T-helper 1 cell treated with Interleukin-12 subunit alpha and Interleukin-12 subunit beta and Interleukin-4 antibody, amounts not matched to agents 30 μg/mL and 1 μg/mL, for 36 hours (primary cell): ENCODE measurements around the gene GALNT18.

Experiments
- H3K27ac Mint-ChIP-seq: one replicate; pipeline ENCODE4 v1.8.0; 2021; ENCODE audit warnings: mild to moderate bottlenecking, mixed read lengths
- H3K27me3 Mint-ChIP-seq: one replicate; pipeline ENCODE4 v1.8.0; 2021; ENCODE audit warnings: low read depth, mixed read lengths
- H3K36me3 Mint-ChIP-seq: one replicate; pipeline ENCODE4 v1.8.0; 2021; ENCODE audit warnings: low read depth, mixed read lengths
- H3K4me1 Mint-ChIP-seq: one replicate; pipeline ENCODE4 v1.8.0; 2021; ENCODE audit warnings: low read depth, mixed read lengths
- H3K4me3 Mint-ChIP-seq: one replicate; pipeline ENCODE4 v1.8.0; 2021; ENCODE audit warnings: mild to moderate bottlenecking, moderate library complexity, mixed read lengths
- H3K9me3 Mint-ChIP-seq: one replicate; pipeline ENCODE4 v1.8.0; 2021; ENCODE audit warnings: mixed read lengths

Gene GALNT18

GRCh38 chr11:11621573-11622339 is at the start of gene GALNT18:
GALNT18 (minus strand) TSS chr11:11622005.
- Mint-ChIP-seq H3K4me1 (peaks cover 12% of the 10 kb centered on the region), H3K36me3 (no peaks in the 10 kb centered on the region), H3K9me3 (no peaks in the 10 kb centered on the region), H3K27me3 (peaks cover 68% of the 10 kb centered on the region), H3K4me3 (peak within 1 kb of the TSS; percentile 77), H3K27ac (peak within 1 kb of the TSS; percentile 3)

- Mint-ChIP-seq H3K27me3 (peaks cover 9% of the 10 kb centered on the region), H3K4me3 (no peak overlapping the region), H3K27ac (no peak overlapping the region), H3K36me3 (no peaks in the 10 kb centered on the region), H3K4me1 (no peaks in the 10 kb centered on the region), H3K9me3 (no peaks in the 10 kb centered on the region)
Observed at GRCh38 chr11:11670574-11670973, 48.8 kb upstream of the GALNT18 start.

GRCh38 chr11:11669233-11669846 is 47.5 kb upstream of the GALNT18 start:
- H3K4me1 Mint-ChIP-seq, result no peaks in the 10 kb centered on the region
- peaks cover 9% of the 10 kb centered on the region for H3K27me3 Mint-ChIP-seq

GRCh38 chr11:11668781-11669180 is 47.0 kb upstream of the GALNT18 start:
- no peaks in the 10 kb centered on the region for H3K9me3 Mint-ChIP-seq

More at GRCh38 chr11:11669233-11669846, 47.5 kb upstream of the GALNT18 start:
- Mint-ChIP-seq H3K4me3 (no peak overlapping the region), H3K27ac (no peak overlapping the region), H3K36me3 (no peaks in the 10 kb centered on the region), H3K9me3 (no peaks in the 10 kb centered on the region)

GRCh38 chr11:11668274-11668673 is 46.5 kb upstream of the GALNT18 start:
- no peaks in the 10 kb centered on the region for H3K36me3 Mint-ChIP-seq
- H3K9me3 Mint-ChIP-seq, result no peaks in the 10 kb centered on the region
- H3K27me3 Mint-ChIP-seq, result peaks cover 9% of the 10 kb centered on the region
- no peaks in the 10 kb centered on the region for H3K4me1 Mint-ChIP-seq
- no peak overlapping the region for H3K27ac Mint-ChIP-seq
- H3K4me3 Mint-ChIP-seq, result no peak overlapping the region

More at GRCh38 chr11:11668781-11669180, 47.0 kb upstream of the GALNT18 start:
- Mint-ChIP-seq H3K4me3 (no peak overlapping the region), H3K36me3 (no peaks in the 10 kb centered on the region), H3K27me3 (peaks cover 9% of the 10 kb centered on the region), H3K4me1 (no peaks in the 10 kb centered on the region), H3K27ac (no peak overlapping the region)

- Mint-ChIP-seq H3K36me3 (no peaks in the 10 kb centered on the region), H3K9me3 (no peaks in the 10 kb centered on the region), H3K4me1 (no peaks in the 10 kb centered on the region), H3K4me3 (no peak overlapping the region), H3K27me3 (peaks cover 9% of the 10 kb centered on the region), H3K27ac (no peak overlapping the region)
Observed at GRCh38 chr11:11667056-11667455, 45.3 kb upstream of the GALNT18 start.

GRCh38 chr11:11665407-11665806 is 43.6 kb upstream of the GALNT18 start:
- H3K9me3 Mint-ChIP-seq, result no peaks in the 10 kb centered on the region
- H3K4me3 Mint-ChIP-seq, result no peak overlapping the region
- H3K27ac Mint-ChIP-seq, result no peak overlapping the region
- H3K27me3 Mint-ChIP-seq, result peaks cover 9% of the 10 kb centered on the region
- no peaks in the 10 kb centered on the region for H3K36me3 Mint-ChIP-seq
- H3K4me1 Mint-ChIP-seq, result no peaks in the 10 kb centered on the region

GRCh38 chr11:11663907-11664306 is 42.1 kb upstream of the GALNT18 start:
- Mint-ChIP-seq H3K4me3 (no peak overlapping the region), H3K36me3 (no peaks in the 10 kb centered on the region), H3K9me3 (no peaks in the 10 kb centered on the region), H3K4me1 (no peaks in the 10 kb centered on the region), H3K27me3 (peaks cover 9% of the 10 kb centered on the region), H3K27ac (no peak overlapping the region)

- no peak overlapping the region for H3K4me3 Mint-ChIP-seq
- no peaks in the 10 kb centered on the region for H3K4me1 Mint-ChIP-seq
- H3K36me3 Mint-ChIP-seq, result no peaks in the 10 kb centered on the region
- no peak overlapping the region for H3K27ac Mint-ChIP-seq
- peaks cover 8% of the 10 kb centered on the region for H3K27me3 Mint-ChIP-seq
- no peaks in the 10 kb centered on the region for H3K9me3 Mint-ChIP-seq
Observed at GRCh38 chr11:11662578-11662977, 40.8 kb upstream of the GALNT18 start.

- no peak overlapping the region for H3K27ac Mint-ChIP-seq
- H3K36me3 Mint-ChIP-seq, result no peaks in the 10 kb centered on the region
- H3K4me1 Mint-ChIP-seq, result no peaks in the 10 kb centered on the region
- H3K4me3 Mint-ChIP-seq, result no peak overlapping the region
- peaks cover under 1% of the 10 kb centered on the region for H3K27me3 Mint-ChIP-seq
- no peaks in the 10 kb centered on the region for H3K9me3 Mint-ChIP-seq
Observed at GRCh38 chr11:11661326-11662040, 39.7 kb upstream of the GALNT18 start.

- Mint-ChIP-seq H3K4me3 (no peak overlapping the region), H3K4me1 (no peaks in the 10 kb centered on the region), H3K27me3 (peaks cover 12% of the 10 kb centered on the region), H3K36me3 (no peaks in the 10 kb centered on the region), H3K27ac (no peak overlapping the region), H3K9me3 (no peaks in the 10 kb centered on the region)
Observed at GRCh38 chr11:11660363-11660740, 38.5 kb upstream of the GALNT18 start.

- no peak overlapping the region for H3K27ac Mint-ChIP-seq
- H3K4me3 Mint-ChIP-seq, result no peak overlapping the region
- H3K4me1 Mint-ChIP-seq, result no peaks in the 10 kb centered on the region
- H3K36me3 Mint-ChIP-seq, result no peaks in the 10 kb centered on the region
- H3K9me3 Mint-ChIP-seq, result no peaks in the 10 kb centered on the region
- H3K27me3 Mint-ChIP-seq, result peaks cover 18% of the 10 kb centered on the region
Observed at GRCh38 chr11:11659567-11660362, 38.0 kb upstream of the GALNT18 start.

GRCh38 chr11:11657218-11657955 is 35.6 kb upstream of the GALNT18 start:
- Mint-ChIP-seq H3K9me3 (no peaks in the 10 kb centered on the region), H3K4me3 (no peak overlapping the region), H3K4me1 (no peaks in the 10 kb centered on the region), H3K27ac (no peak overlapping the region), H3K27me3 (peaks cover 31% of the 10 kb centered on the region), H3K36me3 (no peaks in the 10 kb centered on the region)

- no peaks in the 10 kb centered on the region for H3K36me3 Mint-ChIP-seq
- H3K4me3 Mint-ChIP-seq, result no peak overlapping the region
- no peaks in the 10 kb centered on the region for H3K4me1 Mint-ChIP-seq
- H3K27me3 Mint-ChIP-seq, result peaks cover 35% of the 10 kb centered on the region
- H3K9me3 Mint-ChIP-seq, result no peaks in the 10 kb centered on the region
- H3K27ac Mint-ChIP-seq, result no peak overlapping the region
Observed at GRCh38 chr11:11641581-11641980, 19.8 kb upstream of the GALNT18 start.
